T47D (cell line): ENCODE results near the gene CRISPLD2.
A peak's percentile ranks its signal among the peaks of the same experiment; 100 is the strongest.
"Not testable (repeated sequence)": the region's sequence is repeated elsewhere in the genome, so short reads cannot be mapped to it uniquely, and the experiment has no call there.

Source experiments
- DNase-seq, 2 experiments: peaks; one replicate each; pipeline versions ENCODE4 v3.0.0 to v3.0.0-alpha.2; 2011 to 2012; ENCODE audit warnings: low read depth in 1 of 2, low spot score in 1 of 2
- JUND ChIP-seq: IDR thresholded peaks from 2 replicates; pipeline ENCODE4 v1.6.1; 2012; ENCODE audit warnings: low read depth
- in situ Hi-C: cut with HindIII; loops from 2 replicates; pipeline ENCODE4 v1.10.0; 2016; ENCODE audit warnings: low sequenced_read_pairs, low pct_unique_long_range_greater_than_20kb

CRISPLD2 gene

DNA sequence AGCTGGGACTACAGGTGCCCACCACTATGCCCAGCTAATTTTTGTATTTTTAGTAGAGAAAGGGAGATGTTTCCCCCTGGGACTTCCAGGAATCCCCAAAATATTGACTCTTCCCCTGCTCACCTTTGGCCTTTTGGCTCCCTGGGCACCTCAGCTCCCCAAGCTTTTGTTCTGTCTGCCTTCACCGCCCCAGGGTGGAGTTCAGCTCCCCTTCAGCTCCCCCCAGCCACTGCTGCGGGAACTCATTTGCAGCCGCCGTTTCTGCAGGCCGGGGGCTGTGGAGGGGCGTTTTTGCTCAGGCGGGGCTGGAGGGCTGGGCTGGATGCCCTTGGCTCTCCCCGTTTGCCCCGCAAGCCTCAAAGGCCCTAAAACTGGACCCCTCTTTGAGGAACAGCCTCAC is 47.9 kb downstream of the CRISPLD2 start:
- in situ Hi-C loops: no loop called here
- DNase-seq: no peak
- no peak for TF ChIP-seq JUND

DNA sequence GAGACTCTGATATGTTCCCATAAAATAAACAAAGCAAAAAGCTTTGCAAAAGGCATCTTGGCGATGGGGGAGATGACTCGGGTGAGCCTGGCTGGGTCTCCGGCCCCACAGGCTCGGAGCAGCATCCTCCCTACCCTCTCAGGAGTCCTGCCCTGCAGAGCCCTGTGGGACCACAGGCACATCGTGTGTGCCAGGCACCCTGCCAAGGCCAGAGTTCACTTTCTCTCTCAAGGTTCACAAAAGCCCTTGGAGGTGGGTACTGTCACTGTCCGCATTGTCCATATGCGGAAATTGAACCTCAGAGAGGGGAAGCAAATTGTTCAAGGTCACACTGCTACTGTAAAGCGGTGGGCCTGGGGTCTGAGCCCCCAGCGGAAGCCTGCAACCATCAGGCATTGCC is 48.5 kb downstream of the CRISPLD2 start:
- TF ChIP-seq JUND: no peak
- in situ Hi-C loops: no loop called here
- DNase-seq: no peak

DNA sequence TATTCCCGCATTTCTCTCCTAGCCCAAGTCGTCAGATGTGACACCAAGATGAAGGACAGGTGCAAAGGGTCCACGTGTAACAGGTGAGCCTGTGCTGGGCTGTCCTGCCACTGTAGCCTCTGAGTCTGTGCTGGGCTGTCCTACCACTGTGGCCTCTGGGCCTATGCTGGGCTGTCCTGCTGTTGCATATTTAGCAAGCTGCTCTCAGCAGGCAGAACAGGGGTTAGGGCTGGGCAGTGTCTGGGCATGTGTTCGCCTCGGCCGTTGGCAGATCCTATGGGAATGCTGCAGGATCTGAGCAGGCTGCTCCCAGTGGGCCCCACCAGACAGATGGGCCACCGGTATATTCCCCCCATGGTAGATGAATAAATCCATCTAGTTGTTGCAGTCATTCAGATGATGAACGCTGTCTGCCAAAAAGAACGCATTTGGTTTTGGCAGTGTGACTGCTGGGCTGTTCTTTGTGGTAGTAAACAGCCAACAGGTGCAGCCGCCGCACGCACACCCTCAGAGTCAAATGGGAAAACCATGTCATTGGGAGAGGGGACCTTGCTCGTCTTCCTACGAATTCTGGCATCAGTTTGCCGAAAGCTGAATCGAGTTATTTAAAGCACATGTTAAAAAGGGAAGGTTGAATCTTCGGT is 49.2 kb downstream of the CRISPLD2 start:
- TF ChIP-seq JUND: no peak
- in situ Hi-C loops: no loop called here
- DNase-seq: no peak

DNA sequence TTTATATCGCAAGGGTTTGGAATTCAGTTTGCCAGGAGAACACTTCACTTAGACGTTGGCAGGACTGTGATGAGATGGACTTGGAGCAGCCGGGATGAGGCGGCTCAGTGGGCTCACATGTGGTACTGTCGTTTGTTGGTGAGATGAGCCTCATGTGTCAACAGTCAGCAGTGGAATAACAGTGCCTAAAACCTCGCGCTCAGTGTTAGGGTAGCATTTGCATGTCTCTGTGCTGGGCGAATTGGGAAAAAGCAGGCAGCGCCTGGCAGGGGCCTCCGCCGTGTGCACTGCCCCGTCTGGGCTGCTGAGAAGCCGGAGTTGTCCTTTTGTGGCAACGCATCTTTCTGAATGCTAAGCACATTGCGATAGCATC is 49.7 kb downstream of the CRISPLD2 start:
- in situ Hi-C loops: no loop called here
- DNase-seq: no peak
- no peak for TF ChIP-seq JUND

DNA sequence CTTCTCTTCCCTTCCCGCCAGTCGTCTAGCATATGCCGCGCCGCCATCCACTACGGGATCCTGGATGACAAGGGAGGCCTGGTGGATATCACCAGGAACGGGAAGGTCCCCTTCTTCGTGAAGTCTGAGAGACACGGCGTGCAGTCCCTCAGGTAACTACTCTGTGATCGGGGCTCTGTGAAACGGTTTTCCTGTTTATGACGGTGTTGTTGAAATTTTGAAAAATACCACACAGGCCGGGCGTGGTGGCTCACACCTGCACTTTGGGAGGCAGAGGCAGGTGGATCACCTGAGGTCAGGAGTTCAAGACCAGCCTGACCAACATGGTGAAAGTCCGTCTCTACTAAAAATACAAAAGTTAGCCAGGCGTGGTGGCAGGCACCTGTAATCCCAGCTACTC is 53.2 kb downstream of the CRISPLD2 start:
- in situ Hi-C loops, DNase-seq: not testable (repeated sequence)

DNA sequence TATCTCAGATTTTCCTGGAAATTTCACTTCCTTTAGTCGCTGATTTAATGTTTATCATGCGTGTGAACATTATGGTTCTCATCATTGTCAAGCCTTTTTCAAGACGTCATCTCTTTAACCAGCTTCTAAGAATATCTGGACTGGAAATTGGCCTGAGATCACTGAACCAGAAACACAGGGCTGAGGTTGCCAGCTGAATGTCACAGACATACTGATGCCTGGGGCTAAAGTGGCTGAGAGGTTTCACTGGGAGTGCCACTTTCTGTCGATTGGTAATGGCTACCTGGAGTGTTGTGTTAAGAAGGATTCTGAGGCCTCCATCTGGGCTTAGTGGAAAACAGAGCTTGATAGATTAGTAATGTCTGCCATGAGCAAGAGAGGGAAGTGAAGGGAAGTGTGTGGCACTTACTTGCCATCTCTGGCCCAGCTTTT is 54.2 kb downstream of the CRISPLD2 start:
- peak; percentile 39 to 78 for DNase-seq
- in situ Hi-C loops: no loop called here
- peak; percentile 26; the same call in 1 of the 2 replicates for TF ChIP-seq JUND

DNA sequence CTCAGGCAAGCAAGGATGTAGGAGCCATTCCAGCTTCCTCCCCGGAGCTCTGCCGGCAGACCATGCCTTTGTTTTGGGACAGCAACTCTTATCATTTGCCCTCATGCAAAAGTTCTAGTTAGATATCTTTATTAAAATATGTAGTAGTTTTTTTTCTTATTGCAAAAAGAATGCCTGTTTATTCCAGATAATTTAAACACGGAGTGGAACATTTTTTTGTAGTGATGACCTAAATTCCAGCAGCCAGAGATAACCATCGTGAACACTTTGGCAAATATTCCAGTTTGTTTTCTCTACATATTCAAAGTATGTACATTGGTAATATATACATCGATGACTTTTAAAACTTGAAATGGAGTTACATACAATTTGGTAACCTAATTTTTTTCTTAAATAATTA is 54.8 kb downstream of the CRISPLD2 start:
- in situ Hi-C loops: no loop called here
- no peak for TF ChIP-seq JUND
- DNase-seq: peak in 1 of 2 experiments; percentile 38

DNA sequence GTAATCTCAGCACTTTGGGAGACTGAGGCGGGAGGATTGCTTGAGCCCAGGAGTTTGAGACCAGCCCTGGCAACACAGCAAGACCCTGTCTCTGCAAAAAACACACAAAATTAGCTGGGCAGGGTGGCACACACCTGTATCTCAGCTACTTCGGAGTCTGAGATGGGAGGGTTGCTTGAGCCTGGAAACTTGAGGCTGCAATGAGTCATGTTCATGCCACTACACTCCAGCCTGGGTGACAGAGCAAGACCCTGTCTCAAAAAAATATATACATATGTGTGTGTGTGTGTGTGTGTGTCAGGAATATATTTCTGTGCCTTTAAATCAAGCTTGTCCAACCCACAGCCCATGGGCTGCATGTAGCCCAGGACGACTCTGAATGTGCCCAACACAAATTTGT is 55.2 kb downstream of the CRISPLD2 start:
- DNase-seq: no peak
- TF ChIP-seq JUND: no peak
- in situ Hi-C loops: no loop called here

DNA sequence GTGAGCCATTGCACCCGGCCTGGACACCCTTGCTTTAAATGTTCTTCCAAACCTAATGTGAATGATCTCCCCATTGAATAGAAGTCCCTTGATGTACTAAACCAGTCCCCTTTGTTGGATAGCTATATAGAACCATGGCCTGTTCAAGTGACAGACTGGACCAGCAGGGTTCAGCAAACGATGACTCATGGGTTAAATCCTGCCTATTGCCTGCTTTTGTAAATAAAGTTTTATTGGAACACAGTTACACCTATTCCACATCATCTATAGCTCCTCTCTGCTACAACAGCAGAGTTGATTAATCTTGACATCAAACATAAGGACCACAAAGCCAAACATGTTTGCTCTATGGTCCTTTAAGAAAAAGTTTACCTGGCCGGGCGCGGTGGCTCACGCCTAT is 56.1 kb downstream of the CRISPLD2 start:
- TF ChIP-seq JUND: no peak
- DNase-seq: peak in 1 of 2 experiments; percentile 40
- in situ Hi-C loops: no loop called here

DNA sequence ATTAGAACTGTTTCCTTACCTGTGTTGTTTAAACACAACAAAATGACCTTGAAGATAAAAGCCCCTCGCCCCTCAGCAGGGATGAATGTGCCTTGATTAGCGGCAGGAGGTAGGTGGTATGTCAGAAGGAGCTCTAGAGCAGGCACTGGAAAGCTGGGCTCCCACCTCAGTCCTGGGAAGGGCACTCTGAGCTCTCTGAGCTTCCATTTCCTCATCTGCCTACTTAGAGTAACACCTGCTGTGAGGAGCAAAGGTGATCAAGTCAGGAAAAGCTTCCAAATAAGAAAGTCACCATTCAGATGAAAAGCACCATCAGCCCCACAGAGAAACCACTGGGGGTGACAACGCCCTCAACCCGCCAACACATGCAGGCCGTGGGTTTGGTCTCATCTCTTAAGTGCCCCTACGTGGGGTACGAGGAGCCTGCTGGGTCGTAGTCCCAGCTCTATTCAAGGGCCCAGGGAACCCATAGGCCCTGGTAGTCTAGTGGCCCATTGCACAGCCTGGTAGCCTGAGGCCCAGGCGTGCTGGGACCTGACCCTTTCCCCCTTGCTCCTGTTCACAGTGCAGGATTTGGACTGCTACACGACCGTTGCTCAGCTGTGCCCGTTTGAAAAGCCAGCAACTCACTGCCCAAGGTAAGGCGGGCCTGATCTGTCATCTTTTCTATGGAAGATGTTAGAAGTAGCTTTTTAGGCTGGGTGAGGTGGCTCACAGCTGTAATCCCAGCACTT is 57.3 kb downstream of the CRISPLD2 start:
- no peak for DNase-seq
- in situ Hi-C loops: no loop called here
- TF ChIP-seq JUND: no peak

DNA sequence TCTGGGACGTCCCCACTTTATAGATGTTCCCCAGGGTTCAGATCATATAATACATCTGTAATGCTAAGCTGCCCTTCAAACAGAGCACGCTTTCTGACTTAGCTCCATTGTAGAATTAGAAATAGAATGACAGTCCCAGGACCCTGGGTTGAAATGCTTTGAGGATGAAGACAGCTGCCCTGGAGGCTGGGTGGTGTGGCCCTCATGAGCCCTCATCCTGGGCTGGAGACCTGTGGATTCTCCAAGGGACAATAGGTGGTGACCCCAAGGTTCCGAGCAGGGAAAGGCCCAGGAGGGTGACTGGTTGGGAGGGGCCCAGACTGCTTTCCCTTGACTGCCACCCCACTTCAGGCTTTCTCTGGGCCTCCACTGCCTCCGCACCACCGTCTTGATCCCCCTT is 59.0 kb downstream of the CRISPLD2 start:
- no peak for DNase-seq
- no peak for TF ChIP-seq JUND
- in situ Hi-C loops: no loop called here

DNA sequence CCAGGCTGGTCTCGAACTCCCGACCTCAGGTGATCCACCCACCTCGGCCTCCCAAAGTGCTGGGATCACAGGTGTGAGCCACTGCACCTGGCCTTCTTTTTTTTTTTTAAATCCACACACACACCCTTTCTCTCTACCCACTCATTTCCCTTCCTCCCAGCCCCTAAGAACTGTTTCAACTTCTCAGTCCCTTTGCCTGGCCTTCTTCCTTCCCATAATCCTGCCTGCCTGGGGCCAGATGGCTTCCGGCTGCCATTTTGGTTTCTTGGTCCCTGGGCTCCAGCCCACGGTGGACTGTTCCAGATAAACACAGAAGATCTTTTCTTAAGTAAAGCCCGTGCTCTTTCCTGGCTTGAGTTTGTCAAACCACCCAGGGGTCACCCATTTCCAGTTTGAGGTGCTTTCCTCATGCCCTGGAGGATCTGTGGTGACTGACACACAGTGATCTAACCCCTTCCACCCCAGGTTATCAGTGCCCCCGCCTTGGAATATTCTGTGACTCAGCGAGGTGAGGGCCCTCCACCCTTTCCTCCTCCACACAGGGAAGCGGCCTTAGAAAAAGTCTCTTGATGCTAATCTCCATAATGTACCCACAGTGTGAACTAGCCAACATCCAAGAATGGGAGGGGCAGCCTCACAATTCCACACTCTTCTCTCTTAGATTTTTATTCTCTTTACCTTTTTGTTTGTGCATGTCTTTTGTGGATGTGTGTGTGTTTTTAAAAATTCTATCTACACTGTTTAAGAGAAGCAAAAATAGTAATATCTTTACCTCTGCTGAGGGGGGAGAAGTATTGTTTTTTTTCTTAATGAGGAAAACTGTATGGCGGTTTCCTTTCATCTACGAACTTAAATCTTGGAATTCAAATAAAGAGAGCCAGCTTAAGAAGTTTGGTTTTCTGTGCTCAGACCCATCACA is 60.0 kb downstream of the CRISPLD2 start:
- DNase-seq: no peak
- in situ Hi-C loops: no loop called here
- TF ChIP-seq JUND: peak; percentile 10; the same call in 1 of the 2 replicates

DNA sequence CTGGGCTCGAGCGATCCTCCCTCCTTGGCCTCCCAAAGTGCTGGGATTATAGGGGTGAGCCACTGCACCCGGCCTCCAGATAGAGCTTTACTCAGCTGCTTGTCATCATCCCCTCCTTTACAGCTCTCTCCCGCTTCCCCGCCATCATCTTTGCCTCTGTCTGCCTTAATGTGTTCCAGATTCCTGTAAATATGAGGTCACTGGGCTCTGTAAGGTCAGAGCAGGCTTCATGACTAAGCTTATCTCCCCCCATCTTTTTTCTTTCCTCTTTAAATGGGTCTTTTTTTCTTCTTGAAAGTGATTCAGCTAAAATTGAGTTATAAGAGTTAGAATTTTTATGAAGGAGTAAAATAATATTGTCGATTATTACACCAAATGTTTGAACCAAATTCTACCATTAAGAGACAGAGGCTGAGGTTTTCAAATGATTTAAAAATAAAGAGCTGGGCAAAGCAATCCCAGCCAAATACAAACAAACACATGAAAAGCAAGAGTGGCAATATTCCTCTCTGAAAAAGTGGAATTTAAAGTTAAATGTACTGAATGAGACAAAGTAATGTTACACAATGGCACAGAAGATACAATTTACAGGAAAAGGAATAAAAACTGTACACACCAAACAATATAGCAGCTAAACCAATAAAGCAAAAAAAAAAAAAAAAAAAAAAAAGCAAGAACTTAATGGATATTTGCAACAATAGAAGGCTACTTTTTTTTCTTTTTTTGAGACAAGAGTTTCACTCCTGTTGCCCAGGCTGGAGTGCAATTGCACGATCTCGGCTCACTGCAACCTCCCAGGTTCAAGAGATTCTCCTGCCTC is 62.1 kb downstream of the CRISPLD2 start:
- no peak for TF ChIP-seq JUND
- no peak for DNase-seq
- in situ Hi-C loops: no loop called here
